Right atrium auricular region (tissue), 2 donors: Measurements from ENCODE around the gene GLMN. TPM values are rescaled to one million over a fixed set of nuclear protein-coding genes. Genes with fewer than 3 reads are reported as not detected.

Source experiments
- DNase-seq: peaks from one replicate; pipeline ENCODE4 v3.0.0-alpha.2; 2019; ENCODE audit warnings: low spot score
- H3K27ac ChIP-seq, 2 donors: fragments of 200-600 bp; sonication (generic); 1 replicate in 1 of 2; 2 replicates in 1 of 2; pipeline ENCODE4 v1.5.1; 2016 to 2019
- H3K27me3 ChIP-seq, 2 donors: fragments of 200-600 bp; sonication (generic); one replicate each; pipeline versions ENCODE4 v1.5.1 to v1.6.0; 2017 to 2019
- H3K36me3 ChIP-seq: fragments of 200-600 bp; sonication (generic); one replicate; pipeline ENCODE4 v1.5.1; 2016
- H3K4me1 ChIP-seq, 2 donors: fragments of 200-600 bp; sonication (generic); one replicate each; pipeline versions ENCODE4 v1.5.1 to v1.6.0; 2017 to 2019
- H3K4me3 ChIP-seq, 2 donors: fragments of 200-600 bp; sonication (generic); 1 replicate in 1 of 2; 2 replicates in 1 of 2; pipeline ENCODE4 v1.5.1; 2017 to 2019; ENCODE audit warnings: mild to moderate bottlenecking in 1 of 2, moderate library complexity in 1 of 2
- H3K9me3 ChIP-seq, 2 donors: fragments of 200-600 bp; sonication (generic); one replicate each; pipeline ENCODE4 v1.5.1; 2019
- total RNA-seq, 2 donors: library from RNA; depleted of rRNA; stranded (reverse); fragments of >200 nt; gene quantifications; one replicate each; pipeline ENCODE4 v1.1.0, GENCODE V29; 2016
- TF ChIP-seq, protein P1 (sequence below), 2 donors: fragments of 200-600 bp; sonication (generic); IDR thresholded peaks; one replicate each; pipeline ENCODE4 v1.5.1; 2019; ENCODE audit warnings: antibody characterized with exemption in 2 of 2

GLMN gene
- total RNA-seq, 2 donors from 2014 or later = 5.1 to 5.6 TPM

DNA sequence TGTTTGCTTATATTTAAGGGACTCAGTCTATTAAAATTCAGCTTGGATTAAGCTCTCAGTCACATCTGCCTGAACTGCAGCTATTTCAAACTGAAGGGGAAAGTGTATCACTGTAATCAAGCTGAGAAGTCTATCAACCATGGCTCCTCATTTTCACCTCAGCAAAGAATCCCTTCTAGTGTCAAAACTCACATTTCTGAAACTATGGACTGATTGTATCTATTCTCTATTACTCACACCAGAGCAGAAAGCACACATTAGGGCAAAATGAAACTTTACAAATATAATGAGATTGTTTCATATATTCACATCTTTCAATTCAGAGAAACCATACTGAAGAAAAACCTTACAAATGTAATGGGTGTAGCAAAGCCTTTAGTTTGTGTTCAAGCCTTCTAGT is 95.7 kb downstream of the GLMN start:
- Histone ChIP-seq H3K27me3 (no peaks in the 10 kb centered on the region), H3K9me3 (peaks cover 0 to 12% of the 10 kb centered on the region in 2 donors), H3K27ac (no peak overlapping the region), H3K36me3 (no peaks in the 10 kb centered on the region), H3K4me3 (no peak overlapping the region), H3K4me1 (no peaks in the 10 kb centered on the region)
- no peak for DNase-seq
- TF ChIP-seq, protein P1, sequence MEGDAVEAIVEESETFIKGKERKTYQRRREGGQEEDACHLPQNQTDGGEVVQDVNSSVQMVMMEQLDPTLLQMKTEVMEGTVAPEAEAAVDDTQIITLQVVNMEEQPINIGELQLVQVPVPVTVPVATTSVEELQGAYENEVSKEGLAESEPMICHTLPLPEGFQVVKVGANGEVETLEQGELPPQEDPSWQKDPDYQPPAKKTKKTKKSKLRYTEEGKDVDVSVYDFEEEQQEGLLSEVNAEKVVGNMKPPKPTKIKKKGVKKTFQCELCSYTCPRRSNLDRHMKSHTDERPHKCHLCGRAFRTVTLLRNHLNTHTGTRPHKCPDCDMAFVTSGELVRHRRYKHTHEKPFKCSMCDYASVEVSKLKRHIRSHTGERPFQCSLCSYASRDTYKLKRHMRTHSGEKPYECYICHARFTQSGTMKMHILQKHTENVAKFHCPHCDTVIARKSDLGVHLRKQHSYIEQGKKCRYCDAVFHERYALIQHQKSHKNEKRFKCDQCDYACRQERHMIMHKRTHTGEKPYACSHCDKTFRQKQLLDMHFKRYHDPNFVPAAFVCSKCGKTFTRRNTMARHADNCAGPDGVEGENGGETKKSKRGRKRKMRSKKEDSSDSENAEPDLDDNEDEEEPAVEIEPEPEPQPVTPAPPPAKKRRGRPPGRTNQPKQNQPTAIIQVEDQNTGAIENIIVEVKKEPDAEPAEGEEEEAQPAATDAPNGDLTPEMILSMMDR (IDR thresholded peaks at IDR 0.05) = no peak

DNA sequence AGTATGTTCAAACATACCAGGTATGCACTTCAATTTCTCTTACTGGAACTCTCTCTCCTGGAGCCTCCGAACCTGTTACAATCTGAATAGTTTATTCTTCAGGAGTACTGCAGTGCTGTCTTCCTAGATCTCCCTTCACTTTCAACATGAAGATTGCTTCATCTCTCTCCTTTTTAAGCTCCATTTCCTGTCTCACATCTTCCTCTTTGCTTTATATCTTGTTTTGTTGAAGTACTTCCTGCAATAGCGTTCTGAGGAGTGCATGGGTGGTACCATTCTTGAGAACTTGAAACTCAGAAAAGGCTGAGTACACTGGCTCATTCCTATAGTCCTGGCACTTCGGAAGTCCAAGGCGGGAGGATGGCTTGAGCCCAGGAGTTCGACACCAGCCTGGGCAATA is 96.8 kb downstream of the GLMN start:
- Histone ChIP-seq H3K27me3 (no peaks in the 10 kb centered on the region), H3K9me3 (peaks cover 0 to 11% of the 10 kb centered on the region in 2 donors), H3K36me3 (no peaks in the 10 kb centered on the region), H3K4me1 (no peaks in the 10 kb centered on the region), H3K4me3 (no peak overlapping the region), H3K27ac (no peak overlapping the region)
- TF ChIP-seq, protein P1 (IDR thresholded peaks at IDR 0.05) = no peak
- DNase-seq = no peak

Other genes with a start within 250 kb of the GLMN start
- not detected for gene SETSIP, start 223.6 kb downstream of the GLMN start, total RNA-seq
- gene BTBD8, start 218.6 kb downstream of the GLMN start, total RNA-seq = 1 to 10 TPM; 4.2 to 6.5 TPM
- not detected for gene C1orf146, start 81.1 kb downstream of the GLMN start, total RNA-seq
- 10 to 100 TPM in 1 of 2 donors, 1 to 10 TPM in 1; 6.3 to 13.8 TPM for gene RPAP2, start 72 bp upstream of the GLMN start, total RNA-seq
- 1 to 10 TPM in 1 of 2 donors, under 1 TPM in 1; 0.30 to 1.1 TPM for gene GFI1, start 187.9 kb upstream of the GLMN start, total RNA-seq